Endothelial cell of umbilical vein (primary cell): ENCODE data around the gene LRP1B. TPM values are rescaled to one million over a fixed set of nuclear protein-coding genes. Genes with fewer than 3 reads are reported as not detected.

Source experiments
- BruUV-seq: library from RNA; stranded (reverse); fragments of 400-500 nt; replicated peaks from 2 replicates; lab custom pipeline; 2021; lab: Mats Ljungman, UMichigan
- CTCF ChIA-PET: fragments of 300-600, 350-600 bp; sonication (Branson Sonifier 250); formaldehyde crosslinking; loops from one replicate; lab custom pipeline; 2021; ENCODE audit warnings: antibody characterized with exemption, inconsistent platforms; lab: Charles Lee
- POLR2A ChIA-PET: fragments of 300-600, 350-600 bp; sonication (Branson Sonifier 250); formaldehyde crosslinking; loops from one replicate; lab custom pipeline; 2021; ENCODE audit warnings: antibody characterized with exemption, inconsistent platforms; lab: Charles Lee
- DNase-seq: peaks from one replicate; pipeline ENCODE4 v3.0.0-alpha.2; 2011; ENCODE audit warnings: low read depth, low spot score
- FAIRE-seq: peaks from 2 replicates; lab custom pipeline; 2011; peaks lifted over from hg19 to GRCh38; lab: Jason Lieb, UNC
- H2AFZ ChIP-seq: 2 replicates; pipeline ENCODE4 v1.6.0; 2012; ENCODE audit warnings: low read depth, low read length, control low read depth, inconsistent platforms
- H3K27ac ChIP-seq: 2 replicates; pipeline ENCODE4 v1.5.1; 2011; ENCODE audit warnings: low read depth, mild to moderate bottlenecking, control low read depth, low read length, moderate library complexity; ENCODE audit not compliant: insufficient read depth
- H3K27me3 ChIP-seq, 2 experiments: 2 replicates each; pipeline versions ENCODE4 v1.6.0 to v1.6.1; 2011; ENCODE audit warnings: low read length in 2 of 2, mixed read lengths in 1 of 2; ENCODE audit not compliant: control insufficient read depth in 2 of 2, insufficient read depth in 2 of 2
- H3K36me3 ChIP-seq, 2 experiments: 2 replicates in 1 of 2; 3 replicates in 1 of 2; pipeline ENCODE4 v1.5.1; 2011; ENCODE audit warnings: low read length in 2 of 2, mild to moderate bottlenecking in 1 of 2, moderate library complexity in 1 of 2; ENCODE audit not compliant: control insufficient read depth in 2 of 2, insufficient read depth in 2 of 2; ENCODE audit errors: extremely low read depth in 1 of 2
- H3K4me1 ChIP-seq: 3 replicates; pipeline ENCODE4 v1.5.1; 2011; ENCODE audit warnings: mild to moderate bottlenecking, low read length; ENCODE audit not compliant: control insufficient read depth, insufficient read depth; ENCODE audit errors: extremely low read depth
- H3K4me2 ChIP-seq: 2 replicates; pipeline ENCODE4 v1.6.1; 2011; ENCODE audit warnings: low read length, control low read depth, mixed read lengths; ENCODE audit not compliant: insufficient read depth
- H3K4me3 ChIP-seq, 3 experiments: fragments of 200-600 bp in 1 of 3; sonication (generic), shearing (Covaris generic) in 1 of 3; replicated peaks in 1 of 3; 2 replicates each; pipeline ENCODE4 v1.5.1; 2011 to 2016; ENCODE audit warnings: control low read depth in 3 of 3, low read length in 3 of 3, mild to moderate bottlenecking in 2 of 3, inconsistent platforms in 1 of 3, low read depth in 1 of 3, moderate library complexity in 1 of 3; ENCODE audit not compliant: insufficient read depth in 1 of 3
- H3K79me2 ChIP-seq: 2 replicates; pipeline ENCODE4 v1.6.0; 2012; ENCODE audit warnings: low read length, inconsistent platforms; ENCODE audit not compliant: control insufficient read depth, insufficient read depth
- H3K9ac ChIP-seq: replicated peaks from 2 replicates; pipeline ENCODE3; 2011; ENCODE audit warnings: low read length, control low read depth; ENCODE audit not compliant: insufficient read depth; ENCODE audit errors: extremely low read depth
- H3K9me1 ChIP-seq: replicated peaks from 3 replicates; pipeline ENCODE4 v1.6.0; 2011; ENCODE audit warnings: mild to moderate bottlenecking, low read length; ENCODE audit not compliant: control insufficient read depth, insufficient read depth; ENCODE audit errors: extremely low read depth
- H3K9me3 ChIP-seq: replicated peaks from 2 replicates; pipeline ENCODE4 v1.5.1; 2012; ENCODE audit warnings: low read length, inconsistent platforms; ENCODE audit not compliant: control insufficient read depth, insufficient read depth
- H4K20me1 ChIP-seq: replicated peaks from 2 replicates; pipeline ENCODE3; 2011; ENCODE audit warnings: mild to moderate bottlenecking, low read length; ENCODE audit not compliant: control insufficient read depth, insufficient read depth; ENCODE audit errors: extremely low read depth
- CTCF ChIP-seq, 2 donors: IDR thresholded peaks; 1 replicate in 1 of 2; 2 replicates in 1 of 2; pipeline ENCODE4 v1.5.1; 2011; ENCODE audit warnings: low read length in 2 of 2, mild to moderate bottlenecking in 2 of 2, moderate library complexity in 2 of 2, control low read depth in 1 of 2, inconsistent platforms in 1 of 2, low read depth in 1 of 2; ENCODE audit not compliant: insufficient read depth in 1 of 2; ENCODE audit errors: extremely low read depth in 1 of 2
- FOS ChIP-seq: IDR thresholded peaks from 2 replicates; pipeline ENCODE4 v1.6.1; 2011; ENCODE audit warnings: mild to moderate bottlenecking, low read length, moderate library complexity, borderline replicate concordance; ENCODE audit not compliant: insufficient read depth
- GATA2 ChIP-seq: IDR thresholded peaks from 2 replicates; pipeline ENCODE4 v1.7.0; 2011; ENCODE audit warnings: low read depth, mild to moderate bottlenecking, moderate library complexity, mixed read lengths, low read length; ENCODE audit not compliant: insufficient read length, insufficient read depth
- POLR2A ChIP-seq: IDR thresholded peaks from 2 replicates; pipeline ENCODE4 v1.6.1; 2012; ENCODE audit warnings: low read depth, mild to moderate bottlenecking, control low read depth, low read length
- dilution Hi-C: fragments of 300-500 bp; cut with MboI; formaldehyde crosslinking; loops from one replicate; pipeline ENCODE4 v1.15.0; 2019; ENCODE audit warnings: low sequenced_read_pairs; ENCODE audit not compliant: extremely low pct_ligation_motif_present
- intact Hi-C: fragments of 100-400 bp; cut with micrococcal nuclease; formaldehyde crosslinking; loops from one replicate; pipeline ENCODE4 v1.10.0; 2022
- polyA plus RNA-seq, 4 experiments: library from polyadenylated mRNA; depleted of rRNA in 3 of 4; stranded (reverse) in 3 of 4; unstranded in 1 of 4; fragments of >200 nt; gene quantifications; 2 replicates each; pipeline versions ENCODE4 v1.2.1 to v1.2.3, GENCODE V29; 2011 to 2012; ENCODE audit warnings: missing spikeins in 1 of 4
- total RNA-seq: library from RNA; stranded (reverse); gene quantifications from 2 replicates; pipeline ENCODE4 v1.2.3, GENCODE V29; 2021

Gene LRP1B
- total and polyA plus RNA-seq, 2 donors (not counting 3 experiments of a cell fraction or from before 2014, with no cell fraction given) = 0.03 to 0.07 TPM

- POLR2A ChIA-PET = no interaction called here
- no peak for FAIRE-seq
- intact Hi-C loops (loop anchor here (10.0 kb wide), 1 partner anchor 216 kb away; no protein-coding TSS in a partner anchor), dilution Hi-C loops (no loop called here)
- Histone ChIP-seq H3K9ac (no peak overlapping the region), H3K9me1 (no peaks in the 10 kb centered on the region), H4K20me1 (no peaks in the 10 kb centered on the region), H3K4me2 (no peak overlapping the region), H3K27me3 (no peaks in the 10 kb centered on the region), H3K4me1 (no peaks in the 10 kb centered on the region), H3K27ac (no peak overlapping the region), H3K4me3 (no peak overlapping the region), H3K36me3 (no peaks in the 10 kb centered on the region), H3K79me2 (no peaks in the 10 kb centered on the region), H2AFZ (no peak overlapping the region), H3K9me3 (no peaks in the 10 kb centered on the region)
- no peak for TF ChIP-seq GATA2
- TF ChIP-seq CTCF (IDR thresholded peaks at IDR 0.05; ENCODE audit: extremely low read depth in 1 of 2, insufficient read depth in 1 of 2, low read depth in 1 of 2, low read length in 2 of 2) = peak; percentile 22 to 24
- BruUV-seq = no TSS peak
- DNase-seq = peak; percentile 10
- CTCF ChIA-PET = interaction anchor here (1.0 to 2.2 kb wide), 3 partner anchors 31 to 536 kb away, joined by 3 to 10 read pairs (median 3); no protein-coding TSS in a partner anchor
Observed at GRCh38 chr2:141399270-141399669, 731.5 kb downstream of the LRP1B start.

GRCh38 chr2:141393214-141393545 lies 737.6 kb downstream of the LRP1B start:
- dilution Hi-C loops = no loop called here
- POLR2A ChIA-PET = no interaction called here

More at GRCh38 chr2:141393214-141393545, 737.6 kb downstream of the LRP1B start:
- peak overlapping the region; percentile 26 for H2AFZ ChIP-seq
- FAIRE-seq = no peak
- intact Hi-C loops = loop anchor here (2.0 to 10.0 kb wide), 2 partner anchors 52 to 222 kb away; no protein-coding TSS in a partner anchor
- H3K9me3 ChIP-seq = no peaks in the 10 kb centered on the region
- no peaks in the 10 kb centered on the region for H3K27me3 ChIP-seq
- peak; percentile 52 for DNase-seq
- peak overlapping the region; percentile 39 for H3K4me2 ChIP-seq
- TF ChIP-seq FOS (peak; percentile 19), GATA2 (no peak), POLR2A (no peak)
- no peaks in the 10 kb centered on the region for H3K79me2 ChIP-seq
- no peaks in the 10 kb centered on the region for H3K36me3 ChIP-seq
- peaks cover 16% of the 10 kb centered on the region for H3K4me1 ChIP-seq
- peak overlapping the region; percentile 66 for H3K9ac ChIP-seq
- H4K20me1 ChIP-seq = no peaks in the 10 kb centered on the region
- H3K27ac ChIP-seq = peak overlapping the region; percentile 88
- BruUV-seq = no TSS peak
- H3K4me3 ChIP-seq = no peak overlapping the region
- H3K9me1 ChIP-seq = no peaks in the 10 kb centered on the region
- CTCF ChIA-PET = interaction anchor here (0.8 to 1.8 kb wide), 4 partner anchors 9 to 218 kb away, joined by 4 to 5 read pairs (median 5); no protein-coding TSS in a partner anchor
